ENCODE results near the gene TBL1X.

TBL1X gene

GRCh38 chrX:9635803-9636202 is 170.9 kb downstream of the TBL1X start:
- TF ChIP-seq ZFX (IDR thresholded peaks at IDR 0.05; ENCODE audit: borderline replicate concordance) = no peak
- TF ChIP-seq, protein P1, sequence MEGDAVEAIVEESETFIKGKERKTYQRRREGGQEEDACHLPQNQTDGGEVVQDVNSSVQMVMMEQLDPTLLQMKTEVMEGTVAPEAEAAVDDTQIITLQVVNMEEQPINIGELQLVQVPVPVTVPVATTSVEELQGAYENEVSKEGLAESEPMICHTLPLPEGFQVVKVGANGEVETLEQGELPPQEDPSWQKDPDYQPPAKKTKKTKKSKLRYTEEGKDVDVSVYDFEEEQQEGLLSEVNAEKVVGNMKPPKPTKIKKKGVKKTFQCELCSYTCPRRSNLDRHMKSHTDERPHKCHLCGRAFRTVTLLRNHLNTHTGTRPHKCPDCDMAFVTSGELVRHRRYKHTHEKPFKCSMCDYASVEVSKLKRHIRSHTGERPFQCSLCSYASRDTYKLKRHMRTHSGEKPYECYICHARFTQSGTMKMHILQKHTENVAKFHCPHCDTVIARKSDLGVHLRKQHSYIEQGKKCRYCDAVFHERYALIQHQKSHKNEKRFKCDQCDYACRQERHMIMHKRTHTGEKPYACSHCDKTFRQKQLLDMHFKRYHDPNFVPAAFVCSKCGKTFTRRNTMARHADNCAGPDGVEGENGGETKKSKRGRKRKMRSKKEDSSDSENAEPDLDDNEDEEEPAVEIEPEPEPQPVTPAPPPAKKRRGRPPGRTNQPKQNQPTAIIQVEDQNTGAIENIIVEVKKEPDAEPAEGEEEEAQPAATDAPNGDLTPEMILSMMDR (IDR thresholded peaks at IDR 0.05) = no peak
- no peak overlapping the region for H3K27ac ChIP-seq

GRCh38 chrX:9638871-9639270 is 174.0 kb downstream of the TBL1X start:
- TF ChIP-seq, protein P1 (IDR thresholded peaks at IDR 0.05) = no peak
- TF ChIP-seq ZFX (IDR thresholded peaks at IDR 0.05; ENCODE audit: borderline replicate concordance) = no peak

GRCh38 chrX:9642270-9642995 is 177.6 kb downstream of the TBL1X start:
- H3K27ac ChIP-seq = no peak overlapping the region
- TF ChIP-seq ZFX (IDR thresholded peaks at IDR 0.05; ENCODE audit: borderline replicate concordance) = no peak
- TF ChIP-seq, protein P1 (IDR thresholded peaks at IDR 0.05) = no peak

More at GRCh38 chrX:9638871-9639270, 174.0 kb downstream of the TBL1X start:
- H3K27ac ChIP-seq = no peak overlapping the region

DNA sequence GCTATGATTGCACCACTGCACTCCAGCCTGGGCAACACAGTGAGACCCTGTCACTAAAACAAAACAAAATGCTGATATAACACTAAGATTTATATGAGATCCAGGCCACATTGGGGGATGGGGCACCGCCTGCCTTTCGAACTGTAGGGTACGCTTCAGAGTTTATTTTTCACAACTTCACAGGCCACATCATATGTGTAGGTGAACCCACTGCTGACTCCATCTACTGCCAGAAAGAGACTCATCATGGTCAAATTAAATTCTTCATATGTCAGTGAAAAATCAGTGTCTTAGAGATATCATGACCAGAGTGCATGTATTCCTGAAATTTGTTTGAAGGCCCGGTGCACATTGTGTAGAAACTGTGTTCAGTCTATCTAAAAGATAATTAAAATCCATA is 178.9 kb downstream of the TBL1X start:
- TF ChIP-seq ZFX (IDR thresholded peaks at IDR 0.05; ENCODE audit: borderline replicate concordance) = no peak
- TF ChIP-seq, protein P1 (IDR thresholded peaks at IDR 0.05) = no peak
- no peak overlapping the region for H3K27ac ChIP-seq

- no peak overlapping the region for H3K27ac ChIP-seq
- TF ChIP-seq, protein P1 (IDR thresholded peaks at IDR 0.05) = no peak
- no peak for TF ChIP-seq ZFX (IDR thresholded peaks at IDR 0.05; ENCODE audit: borderline replicate concordance)
Observed at GRCh38 chrX:9644335-9644734, 179.5 kb downstream of the TBL1X start.

GRCh38 chrX:9646471-9647224 is 181.8 kb downstream of the TBL1X start:
- H3K27ac ChIP-seq = no peak overlapping the region
- TF ChIP-seq, protein P1 (IDR thresholded peaks at IDR 0.05) = no peak
- TF ChIP-seq ZFX (IDR thresholded peaks at IDR 0.05; ENCODE audit: borderline replicate concordance) = no peak

GRCh38 chrX:9647431-9647830 is 182.6 kb downstream of the TBL1X start:
- no peak for TF ChIP-seq ZFX (IDR thresholded peaks at IDR 0.05; ENCODE audit: borderline replicate concordance)
- TF ChIP-seq, protein P1 (IDR thresholded peaks at IDR 0.05) = no peak
- H3K27ac ChIP-seq = no peak overlapping the region
